GM18867 (cell line): ENCODE measurements around the gene MNAT1.
"Not testable (repeated sequence)": the region's sequence is repeated elsewhere in the genome, so short reads cannot be mapped to it uniquely, and the experiment has no call there.

ENCODE experiments used
- ATAC-seq: cut with Tn5 transposase; IDR thresholded peaks from one replicate; pipeline ENCODE4 v1.9.1; 2021; ENCODE audit warnings: mild to moderate bottlenecking, moderate library complexity; ENCODE audit not compliant: unreplicated experiment

Gene MNAT1

DNA sequence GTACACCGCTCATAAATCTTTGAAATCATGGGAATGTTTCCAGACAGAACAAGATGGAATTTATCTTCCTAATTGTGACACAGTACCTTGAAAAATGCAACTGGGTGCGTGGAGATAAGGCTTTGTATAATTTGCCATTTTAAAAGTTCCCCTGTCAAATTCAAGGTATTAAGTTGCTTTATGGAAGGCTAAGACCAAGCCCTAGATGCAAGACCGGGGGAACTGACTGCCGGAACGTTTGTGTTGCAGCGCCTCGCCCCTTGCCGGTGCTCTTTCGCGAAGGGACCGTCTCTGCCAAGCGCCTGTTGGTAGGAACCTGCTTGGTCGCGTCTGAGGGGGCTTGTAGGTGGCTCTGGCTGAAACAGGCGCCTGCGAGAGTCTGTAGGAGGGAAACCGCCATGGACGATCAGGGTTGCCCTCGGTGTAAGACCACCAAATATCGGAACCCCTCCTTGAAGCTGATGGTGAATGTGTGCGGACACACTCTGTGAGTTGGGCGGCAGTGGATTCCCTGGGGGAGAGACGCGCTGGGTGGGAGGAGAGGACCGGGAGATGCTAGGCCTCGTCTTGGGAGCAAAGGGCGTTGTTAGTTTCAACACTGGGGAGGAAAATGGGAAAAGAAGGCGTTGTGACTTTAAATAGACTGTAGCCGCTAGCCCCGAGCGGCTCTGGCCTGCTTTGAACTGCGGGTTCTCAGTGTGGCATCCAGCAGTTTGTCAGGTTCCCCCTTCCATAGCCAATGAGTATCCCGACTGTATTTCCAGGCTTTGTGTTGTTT, at the start of gene MNAT1:
TSS of gene MNAT1 (plus strand) at position 297 of the 778 bp plus-strand sequence. CDS start at position 399, 102 bp downstream.
- peak; percentile 96 for ATAC-seq

DNA sequence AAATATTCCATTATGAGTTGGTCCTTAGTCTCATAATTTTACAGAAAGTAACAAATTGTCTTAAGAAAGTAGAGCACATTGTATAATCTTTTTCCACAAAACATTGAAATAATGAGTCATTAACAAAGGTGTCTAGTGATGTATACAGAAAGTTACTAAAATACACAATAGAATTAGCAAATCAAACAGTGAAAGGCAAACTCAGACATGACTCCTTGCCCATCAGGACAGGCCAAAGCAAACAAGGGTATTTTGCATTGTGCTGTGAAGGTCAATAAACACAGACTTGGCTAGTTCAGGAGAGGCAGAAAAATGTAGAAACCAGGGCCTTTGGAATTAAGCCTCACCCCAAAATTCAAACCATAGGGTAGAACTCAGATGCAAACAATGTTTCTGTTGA, 47.7 kb upstream of the MNAT1 start:
- ATAC-seq = no peak

DNA sequence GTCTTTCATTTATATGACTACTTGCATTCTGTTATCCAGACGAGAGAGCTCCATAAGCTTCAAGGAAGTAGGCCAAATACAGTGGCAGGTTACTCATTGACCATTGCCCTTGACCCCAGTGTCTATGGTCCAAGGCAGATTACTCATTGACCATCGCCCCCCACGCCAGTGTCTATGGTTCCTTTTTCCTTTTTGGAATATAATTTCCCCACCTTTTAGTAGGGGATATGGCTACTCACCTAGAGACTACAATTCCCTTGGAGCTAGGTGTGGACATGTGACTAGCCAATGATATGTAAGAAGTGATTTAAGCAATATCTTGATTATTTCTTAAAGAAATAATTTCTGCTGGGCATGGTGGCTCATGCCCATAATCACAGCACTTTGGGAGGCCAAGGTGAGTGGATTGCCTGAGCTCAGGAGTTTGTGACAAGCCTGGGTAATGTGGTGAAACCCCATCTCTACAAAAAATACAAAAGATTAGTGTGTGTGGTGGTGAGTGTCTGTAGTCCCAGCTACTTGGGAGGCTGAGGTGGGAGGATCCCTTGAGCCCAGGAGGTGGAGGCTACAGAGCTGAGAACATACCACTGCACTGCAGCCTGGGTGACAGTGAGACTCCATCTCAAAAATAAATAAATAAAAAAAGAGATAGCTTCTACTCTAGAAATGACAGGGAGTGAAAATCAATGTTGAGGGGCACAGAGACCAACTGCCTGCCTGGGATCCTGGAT, 43.0 kb upstream of the MNAT1 start:
- no peak for ATAC-seq

DNA sequence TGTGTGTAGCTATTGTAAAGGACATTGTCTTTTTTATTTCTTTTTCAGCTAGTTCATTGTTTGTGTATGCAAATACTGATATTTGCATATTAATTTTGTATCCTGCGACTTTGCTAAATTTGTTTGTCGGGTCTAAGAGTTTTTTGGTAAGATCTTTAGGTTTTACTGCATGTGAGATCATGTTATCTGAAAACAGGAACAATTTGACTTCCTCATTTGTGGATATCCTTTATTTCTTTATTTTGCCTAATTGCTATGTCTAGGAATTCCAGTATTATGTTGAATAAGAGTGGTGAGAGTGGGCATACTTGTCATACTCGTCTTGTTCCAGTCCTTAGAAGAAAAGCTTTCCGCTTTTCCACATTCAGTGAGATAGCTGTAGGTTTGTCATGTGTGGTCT, 39.2 kb upstream of the MNAT1 start:
- no peak for ATAC-seq

DNA sequence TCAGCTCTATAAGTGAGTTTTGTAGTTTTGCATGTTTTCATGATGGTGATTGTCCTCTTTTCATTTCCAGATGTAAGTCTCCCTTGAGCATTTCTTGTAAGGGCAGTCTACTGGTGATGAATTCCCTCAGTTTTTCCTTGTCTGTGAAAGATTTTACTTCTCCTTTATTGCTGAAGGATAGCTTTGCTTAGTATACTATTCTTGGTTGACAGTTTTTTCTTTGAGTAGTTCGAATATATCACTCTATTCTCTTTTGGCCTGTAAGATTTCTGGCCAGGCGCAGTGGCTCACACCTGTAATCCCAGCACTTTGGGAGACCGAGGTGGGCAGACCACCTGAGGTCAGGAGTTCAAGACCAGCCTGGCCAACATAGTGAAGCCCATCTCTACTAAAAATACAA, 34.0 kb upstream of the MNAT1 start:
- ATAC-seq = no peak

DNA sequence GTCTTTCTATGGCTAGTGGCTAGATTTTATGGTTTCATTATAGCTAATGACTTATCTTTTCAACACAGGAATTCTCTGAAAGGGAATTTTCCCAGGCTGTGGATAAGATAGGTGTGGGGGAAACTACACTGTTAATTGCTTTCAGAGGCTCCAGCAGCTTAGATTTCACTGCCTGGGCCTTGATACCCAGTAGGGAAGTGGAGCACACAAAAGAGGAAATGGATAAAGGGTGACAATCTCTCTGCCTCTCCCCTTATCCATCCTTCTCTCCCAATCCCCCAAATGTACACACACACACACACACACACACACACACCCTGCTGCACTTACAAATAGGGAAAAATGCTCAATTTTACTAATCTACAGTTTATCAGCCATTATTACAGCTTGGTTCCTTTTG, 29.5 kb upstream of the MNAT1 start:
- no peak for ATAC-seq

DNA sequence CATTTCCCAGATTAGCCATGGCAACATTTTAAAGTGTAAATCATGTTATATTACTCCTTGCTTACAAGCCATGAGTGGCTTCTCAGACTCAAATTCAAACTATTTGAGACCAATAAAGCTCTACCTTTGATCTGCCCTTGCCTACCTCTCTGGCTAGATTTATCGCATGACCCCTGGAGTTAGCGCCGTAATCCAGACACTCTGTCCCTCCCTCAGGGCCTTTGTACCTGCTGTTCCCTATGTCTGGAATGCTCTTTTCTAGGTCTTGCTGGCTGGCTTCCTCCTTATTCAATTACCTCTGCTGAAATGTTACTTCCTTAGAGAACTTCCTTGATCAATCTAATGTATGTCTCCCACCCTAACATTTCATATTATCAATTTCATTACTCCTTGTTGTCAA, 26.7 kb upstream of the MNAT1 start:
- no peak for ATAC-seq

DNA sequence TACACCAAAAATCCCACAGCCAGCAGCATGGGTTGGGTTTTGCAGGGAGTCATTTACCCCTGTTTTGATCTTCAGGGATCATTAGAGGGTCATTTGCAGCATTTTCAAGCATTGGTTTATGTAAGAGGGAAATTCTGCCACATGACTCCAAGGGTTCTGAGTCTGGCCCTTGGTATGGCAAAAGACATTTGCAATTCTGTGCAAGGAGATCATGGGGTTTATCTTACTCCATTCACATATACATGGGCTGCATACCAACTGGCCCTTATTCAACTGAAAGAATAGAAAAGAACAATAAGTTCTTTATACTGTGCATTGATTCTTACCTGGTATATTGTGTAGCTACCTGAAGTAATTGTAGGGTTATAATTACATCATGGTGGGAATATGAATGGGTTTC, 24.1 kb upstream of the MNAT1 start:
- no peak for ATAC-seq

DNA sequence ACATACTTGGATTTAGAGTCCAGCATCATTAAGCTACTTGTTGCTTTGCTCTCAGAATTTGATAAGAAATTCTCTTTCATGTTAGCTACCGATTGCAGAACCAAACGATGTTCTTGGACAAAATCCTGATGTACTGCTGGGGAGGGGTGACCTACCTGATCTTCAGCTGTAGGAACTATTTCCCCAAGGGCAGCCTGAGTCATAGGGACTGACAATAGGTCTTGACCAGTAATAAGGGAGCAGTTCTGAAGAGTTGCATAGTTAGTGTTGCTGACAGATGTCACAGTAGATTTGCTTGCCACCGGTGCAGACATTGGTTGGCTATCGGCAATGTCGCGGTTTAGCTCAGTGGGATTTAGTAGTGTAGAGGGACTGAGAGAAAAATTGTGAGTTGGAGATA, 21.0 kb upstream of the MNAT1 start:
- no peak for ATAC-seq

DNA sequence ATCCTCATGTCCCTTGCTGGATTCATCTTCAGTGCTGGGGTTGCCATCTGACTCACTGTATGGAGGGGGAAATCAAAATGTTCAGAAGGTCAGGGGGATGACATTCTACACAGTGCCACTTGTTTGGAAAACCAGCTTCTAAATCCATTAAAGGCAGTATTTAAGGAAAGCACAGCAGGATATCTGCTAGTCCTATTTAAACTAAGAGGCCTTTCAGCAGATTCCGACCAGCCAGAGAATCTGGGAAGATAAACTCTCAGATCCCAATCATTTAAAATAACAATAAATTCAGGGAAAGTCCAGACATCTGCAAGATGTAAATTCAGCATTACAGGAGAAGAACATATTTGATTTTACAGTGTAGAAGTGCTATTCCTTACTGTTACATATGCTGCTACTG, 14.2 kb upstream of the MNAT1 start:
- ATAC-seq = no peak

DNA sequence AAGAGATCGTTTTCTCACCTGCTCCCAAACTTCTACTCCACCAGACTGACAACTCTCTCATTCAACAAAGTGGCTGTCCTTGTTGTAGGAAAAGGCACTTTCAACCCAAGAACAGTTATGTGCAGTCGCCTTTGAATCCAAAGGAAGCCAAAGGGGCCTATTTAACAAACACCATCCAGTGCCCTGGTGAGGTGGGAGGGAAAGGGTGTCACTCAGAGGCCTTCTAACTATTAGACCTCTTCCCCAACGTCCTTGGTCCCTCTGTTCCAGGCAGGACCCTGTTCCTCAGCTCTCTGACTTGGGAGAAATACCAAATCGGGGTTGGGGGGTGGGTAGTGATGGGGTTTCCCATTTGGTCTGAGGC, 13.6 kb upstream of the MNAT1 start:
- ATAC-seq = no peak

DNA sequence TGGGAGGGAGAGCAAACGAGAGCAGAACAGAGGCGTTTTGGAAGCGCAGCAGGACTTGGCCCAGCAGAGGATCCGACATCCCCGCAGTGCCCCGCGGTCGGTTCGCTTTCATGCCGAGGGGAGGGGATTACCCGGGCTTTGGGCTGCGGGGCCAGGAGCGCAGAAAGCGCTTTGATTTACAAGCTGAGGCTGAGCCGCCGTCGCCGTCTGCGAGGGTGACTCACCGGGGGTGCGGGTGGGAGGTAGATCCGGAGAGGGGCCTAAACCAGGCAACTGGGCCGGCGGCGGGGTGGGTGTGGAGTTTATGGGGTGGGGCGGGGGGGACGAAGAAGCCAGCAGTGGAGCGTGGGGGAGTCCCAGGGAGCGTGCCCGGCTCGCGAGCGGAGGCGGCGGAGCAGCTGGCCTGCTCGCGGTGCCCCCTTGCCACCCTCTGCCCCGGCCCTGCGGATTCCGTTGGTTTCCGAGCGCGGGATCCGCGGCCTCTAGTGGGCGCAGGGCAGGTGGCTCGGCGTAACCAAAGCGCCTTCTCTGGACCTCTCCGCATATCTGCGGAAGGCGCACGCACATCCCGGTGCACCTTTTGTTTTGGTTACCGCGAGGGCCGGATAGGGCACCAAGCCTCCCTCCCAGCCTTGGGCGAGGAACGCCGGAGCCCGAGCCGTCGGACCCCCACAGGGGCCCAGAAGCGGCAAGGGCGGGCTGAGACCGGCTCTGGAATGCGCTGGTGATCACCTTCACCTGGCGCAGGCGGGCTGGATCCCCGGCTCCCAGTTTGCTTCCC, 13.0 kb upstream of the MNAT1 start:
- no peak for ATAC-seq

DNA sequence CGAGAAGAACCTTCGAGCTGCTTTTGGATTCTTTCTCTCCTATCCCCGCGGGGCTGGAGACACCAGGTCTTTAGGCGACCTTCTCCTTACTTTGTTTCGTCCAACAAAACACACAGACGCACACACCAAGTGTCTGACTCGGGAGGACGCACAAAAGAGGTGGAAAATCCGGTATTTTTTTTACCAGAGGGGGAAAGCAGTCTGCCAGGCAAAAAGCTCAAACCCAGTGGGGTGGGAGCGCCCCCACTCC, 12.5 kb upstream of the MNAT1 start:
- no peak for ATAC-seq

DNA sequence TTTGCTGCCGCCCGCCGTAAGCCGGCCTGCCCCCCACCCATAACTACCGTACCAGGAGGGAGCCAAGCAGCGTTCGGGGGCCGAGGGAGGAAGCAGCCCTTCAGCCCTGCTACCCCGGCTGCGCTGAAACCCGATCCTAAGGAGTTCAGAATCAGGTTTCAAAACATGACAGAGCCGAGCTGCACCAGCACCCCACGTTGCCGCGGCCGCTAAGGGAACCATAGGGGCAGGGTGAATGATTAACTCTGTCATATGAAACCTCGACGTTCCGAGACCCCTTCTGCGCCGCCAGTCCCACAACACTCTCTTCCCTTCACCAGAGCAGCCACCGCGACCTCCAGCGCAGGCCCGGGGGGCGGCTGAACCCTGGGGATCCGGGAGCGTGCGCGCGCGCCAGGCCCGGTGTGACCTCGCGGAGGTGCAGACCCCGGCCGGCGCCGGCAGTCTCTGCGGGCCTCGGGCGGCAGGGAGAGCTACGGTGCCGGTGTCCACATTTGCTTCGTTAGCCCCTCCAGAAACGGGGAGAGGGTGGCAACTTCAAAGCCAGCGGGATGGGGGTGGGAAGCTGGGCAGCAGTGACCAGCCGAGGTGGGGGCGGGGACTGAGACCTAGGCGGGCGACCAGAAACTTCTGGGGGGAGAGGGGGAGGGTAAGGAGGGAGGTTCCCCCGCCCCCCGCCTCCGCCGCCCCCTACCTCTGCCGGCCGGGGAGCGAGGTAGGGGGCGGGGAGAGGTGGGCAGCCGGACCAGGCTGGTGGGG, 12.0 kb upstream of the MNAT1 start:
- ATAC-seq = peak; percentile 39

DNA sequence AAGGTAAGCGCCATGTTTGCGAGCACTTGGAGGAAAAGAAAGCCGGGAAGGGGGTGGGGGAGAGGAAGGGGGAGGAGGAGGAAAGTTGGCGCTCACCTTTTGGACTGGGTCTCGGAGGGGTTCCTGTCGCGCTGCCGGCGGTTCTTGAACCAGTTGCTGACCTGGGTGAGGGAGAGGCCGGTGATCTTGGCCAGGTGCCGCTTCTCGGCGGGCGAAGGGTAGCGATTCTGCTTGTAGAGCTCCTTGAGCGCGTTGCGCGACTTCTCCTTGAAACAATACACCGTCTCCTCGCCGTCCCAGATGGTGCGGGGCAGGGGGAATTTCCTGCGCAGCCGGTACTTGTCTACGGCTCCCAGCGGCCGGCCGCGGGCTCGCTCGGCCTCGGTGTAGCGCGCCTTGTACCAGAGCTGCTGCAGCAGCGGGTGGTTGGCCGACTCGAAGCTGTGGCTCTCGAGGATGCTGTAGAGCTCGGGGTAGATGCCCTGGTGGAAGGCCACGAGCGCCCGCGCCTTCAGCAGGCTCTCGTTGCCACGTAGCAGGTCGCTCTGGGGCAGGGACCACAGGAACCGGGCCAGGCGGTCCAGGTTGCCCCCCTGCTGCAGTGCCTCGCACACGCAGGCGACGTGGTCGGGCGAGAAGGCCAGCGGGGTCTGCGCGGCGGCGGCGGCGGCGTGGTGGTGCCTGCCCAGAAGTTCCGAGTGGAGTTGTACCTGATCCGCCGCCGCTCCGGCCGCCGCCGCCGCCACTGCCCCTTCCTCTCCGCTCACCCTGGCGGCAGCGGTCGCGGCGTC, 11.2 kb upstream of the MNAT1 start:
- peak; percentile 50 for ATAC-seq

DNA sequence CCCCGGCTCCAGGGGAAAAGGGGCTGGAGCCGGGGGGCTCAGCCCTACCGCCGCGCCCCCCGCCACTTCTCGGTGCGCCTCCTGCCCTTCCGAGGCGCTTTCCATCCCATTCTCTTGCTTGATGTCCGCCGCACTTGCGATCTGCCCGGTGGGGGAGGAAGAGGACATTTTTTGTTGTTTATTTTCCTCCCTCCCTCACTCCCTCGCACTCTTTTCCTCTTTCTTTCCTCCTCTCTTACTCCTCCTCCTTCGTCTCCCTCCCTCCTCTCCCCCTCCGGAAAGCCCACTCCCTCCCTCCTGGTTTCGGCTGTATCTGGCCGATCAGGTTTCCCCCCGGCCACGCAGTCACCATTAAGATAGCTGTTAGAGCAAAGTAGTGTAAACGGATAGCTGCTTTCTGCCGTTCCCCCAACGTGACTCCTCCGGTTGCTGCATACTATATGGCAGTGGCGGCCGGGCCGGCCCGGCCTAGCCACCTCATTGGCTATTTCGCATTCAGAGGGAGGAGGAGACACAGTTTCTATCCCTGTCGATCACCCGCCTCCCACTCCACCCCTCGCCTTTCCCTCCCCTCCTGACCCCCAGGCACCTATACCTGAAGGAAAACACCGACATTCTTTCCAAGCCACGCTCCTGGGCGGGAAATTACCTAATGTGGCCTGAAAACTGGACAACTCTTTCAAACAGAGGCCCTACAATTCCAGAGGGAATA, 10.5 kb upstream of the MNAT1 start, which contains the start of gene SIX4:
TSS of gene SIX4 (minus strand) at position 445 of the 712 bp plus-strand sequence. CDS start at position 168, 277 bp downstream.
- ATAC-seq = peak; percentile 56

DNA sequence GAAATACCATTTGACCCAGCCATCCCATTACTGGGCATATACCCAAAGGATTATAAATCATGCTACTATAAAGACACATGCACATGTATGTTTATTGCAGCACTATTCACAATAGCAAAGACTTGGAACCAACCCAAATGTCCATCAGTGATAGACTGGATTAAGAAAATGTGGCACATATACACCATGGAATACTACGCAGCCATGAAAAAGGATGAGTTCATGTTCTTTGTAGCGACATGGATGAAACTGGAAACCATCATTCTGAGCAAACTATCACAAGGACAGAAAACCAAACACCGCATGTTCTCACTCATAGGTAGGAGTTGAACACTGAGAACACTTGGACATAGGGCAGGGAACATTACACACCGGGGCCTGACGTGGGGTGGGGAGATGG, 3.3 kb upstream of the MNAT1 start:
- ATAC-seq = not testable (repeated sequence)

DNA sequence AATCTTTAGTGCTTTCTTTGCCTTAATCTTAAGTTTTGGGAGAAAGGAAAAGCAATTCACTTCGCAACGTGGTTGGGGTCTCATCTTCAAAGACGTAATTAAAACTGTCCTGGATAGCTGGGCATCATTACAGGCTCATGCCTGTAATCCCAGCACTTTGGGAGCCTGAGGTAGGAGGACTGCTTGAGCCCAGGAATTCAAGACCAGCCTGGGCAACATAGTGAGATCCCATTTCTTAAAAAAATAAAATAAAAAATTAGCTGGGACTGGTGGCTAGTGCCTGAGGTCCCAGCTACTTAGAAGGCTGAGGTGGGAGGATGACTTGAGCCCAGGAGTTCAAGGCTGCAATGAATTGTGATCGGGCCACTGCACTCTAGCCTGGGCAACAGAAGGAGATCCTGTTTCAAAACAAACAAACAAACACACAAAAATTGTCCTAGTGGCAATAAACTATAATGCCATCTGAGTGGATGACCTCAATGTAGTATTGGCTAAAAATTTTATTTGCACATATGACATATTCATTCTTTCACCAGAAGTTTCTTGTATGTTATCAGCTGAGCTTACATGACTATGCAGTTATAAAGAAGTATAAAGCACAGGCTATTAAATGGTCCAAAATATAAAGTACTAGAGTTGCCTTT, 1.6 kb upstream of the MNAT1 start:
- no peak for ATAC-seq

DNA sequence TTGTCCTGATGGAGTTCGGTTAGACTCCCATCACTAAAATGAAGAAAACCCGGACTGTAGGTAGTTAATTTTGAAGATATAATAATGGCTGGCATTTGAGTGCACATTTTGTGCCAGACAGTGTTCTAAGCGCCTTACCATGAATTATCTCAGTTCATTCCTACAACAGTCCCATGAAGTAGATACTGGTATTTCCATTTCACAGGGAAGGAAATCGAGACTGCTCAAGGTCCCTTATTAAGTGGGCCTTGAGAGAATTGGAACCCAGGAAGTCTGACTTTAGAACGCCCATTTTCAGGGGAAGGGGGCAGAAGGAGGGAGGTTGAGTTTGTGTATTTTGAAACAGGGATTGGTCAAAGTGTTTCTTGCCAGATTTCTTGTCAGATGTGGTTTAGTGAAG, 855 bp downstream of the MNAT1 start:
- ATAC-seq = no peak
